ENCODE results near the gene AGFG2. TPM values are rescaled to one million over a fixed set of nuclear protein-coding genes. Genes with fewer than 3 reads are reported as not detected.

The AGFG2 gene
- total and polyA plus RNA-seq, 2 of the 13 experiments (the other 11 are each of a cell fraction or from before 2014, with no cell fraction given): 125 to 132 TPM

DNA sequence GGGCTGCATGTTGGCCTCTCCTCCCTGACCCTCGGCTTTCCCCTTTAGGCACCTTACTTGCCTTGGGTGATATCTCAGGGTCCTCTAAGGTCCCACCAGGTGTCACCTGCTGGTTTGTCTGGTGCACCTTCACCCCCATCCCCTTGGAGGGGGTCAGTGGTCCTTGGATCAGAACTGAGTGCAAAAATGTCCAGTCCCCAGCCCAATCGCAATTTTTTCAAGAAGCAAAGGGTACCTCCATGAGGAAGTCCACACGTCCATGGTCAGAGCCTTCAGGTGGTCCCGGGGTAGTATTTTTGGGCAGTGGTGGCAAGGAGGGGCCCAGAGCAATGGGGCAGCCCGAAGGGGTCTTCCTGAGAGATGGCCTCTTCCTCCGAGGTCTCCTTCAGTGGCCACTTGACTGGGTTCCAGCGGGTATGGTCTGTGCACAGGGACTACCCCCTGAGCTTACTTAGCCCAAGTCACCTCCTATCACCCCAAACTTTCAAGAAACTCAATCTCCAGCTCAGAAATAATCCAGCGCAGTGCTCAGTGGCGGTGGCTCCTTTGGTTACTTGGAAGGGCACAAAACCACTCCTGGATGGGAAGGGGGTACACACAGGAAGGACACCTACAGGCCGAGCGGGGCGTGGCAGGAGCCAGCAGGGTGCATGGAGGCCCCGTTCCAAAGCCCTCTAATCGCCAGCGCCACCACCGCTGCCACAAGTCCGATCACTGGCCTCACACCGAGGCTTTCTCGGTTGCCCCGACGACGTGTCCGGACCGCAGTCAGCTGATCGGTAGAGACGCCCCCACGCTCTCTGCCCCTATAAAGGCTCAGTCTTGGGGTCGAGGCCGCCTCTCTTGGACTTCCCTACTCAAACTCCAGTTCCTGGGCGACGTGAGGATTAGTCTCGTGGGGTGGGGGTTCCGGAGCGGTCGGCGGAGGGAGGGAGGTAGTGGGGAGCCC, 30.2 kb downstream of the AGFG2 start (continued):
- TF ChIP-seq ZNF256 (CRISPR knock-in tag; conservative IDR thresholded peaks at IDR 0.05) (no peak), MAZ (IDR thresholded peaks at IDR 0.05; ENCODE audit: borderline replicate concordance, low read depth, low read length) (no peak; the same call in 1 of the 2 replicates), MAZ (CRISPR knock-in tag; IDR thresholded peaks at IDR 0.05; ENCODE audit: low read depth) (peak; percentile 85; the same call in 1 of the 2 replicates), TBP (CRISPR knock-in tag; IDR thresholded peaks at IDR 0.05) (no peak), ZFP90 (CRISPR knock-in tag; IDR thresholded peaks at IDR 0.05; ENCODE audit: borderline replicate concordance) (no peak; the same call in 1 of the 2 replicates), KDM5A (IDR thresholded peaks at IDR 0.05; ENCODE audit: borderline replicate concordance, low read length) (no peak), ZNF264 (CRISPR knock-in tag; IDR thresholded peaks at IDR 0.05) (peak; percentile 32; the same call in 1 of the 2 replicates), SYNCRIP (IDR thresholded peaks at IDR 0.05; ENCODE audit: insufficient read depth, low read depth, low read length) (no peak), ZNF282 (IDR thresholded peaks at IDR 0.05; ENCODE audit: partially characterized antibody) (no peak)
- TF ChIP-seq, protein P1, sequence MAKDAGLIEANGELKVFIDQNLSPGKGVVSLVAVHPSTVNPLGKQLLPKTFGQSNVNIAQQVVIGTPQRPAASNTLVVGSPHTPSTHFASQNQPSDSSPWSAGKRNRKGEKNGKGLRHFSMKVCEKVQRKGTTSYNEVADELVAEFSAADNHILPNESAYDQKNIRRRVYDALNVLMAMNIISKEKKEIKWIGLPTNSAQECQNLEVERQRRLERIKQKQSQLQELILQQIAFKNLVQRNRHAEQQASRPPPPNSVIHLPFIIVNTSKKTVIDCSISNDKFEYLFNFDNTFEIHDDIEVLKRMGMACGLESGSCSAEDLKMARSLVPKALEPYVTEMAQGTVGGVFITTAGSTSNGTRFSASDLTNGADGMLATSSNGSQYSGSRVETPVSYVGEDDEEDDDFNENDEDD (CRISPR knock-in tag; IDR thresholded peaks at IDR 0.05; ENCODE audit: borderline replicate concordance): no peak; the same call in 1 of the 2 replicates
- TF ChIP-seq, protein P2, sequence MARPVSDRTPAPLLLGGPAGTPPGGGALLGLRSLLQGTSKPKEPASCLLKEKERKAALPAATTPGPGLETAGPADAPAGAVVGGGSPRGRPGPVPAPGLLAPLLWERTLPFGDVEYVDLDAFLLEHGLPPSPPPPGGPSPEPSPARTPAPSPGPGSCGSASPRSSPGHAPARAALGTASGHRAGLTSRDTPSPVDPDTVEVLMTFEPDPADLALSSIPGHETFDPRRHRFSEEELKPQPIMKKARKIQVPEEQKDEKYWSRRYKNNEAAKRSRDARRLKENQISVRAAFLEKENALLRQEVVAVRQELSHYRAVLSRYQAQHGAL (CRISPR knock-in tag; IDR thresholded peaks at IDR 0.05; ENCODE audit: not compliant biosample characterization): no peak
- TF ChIP-seq, protein P3, sequence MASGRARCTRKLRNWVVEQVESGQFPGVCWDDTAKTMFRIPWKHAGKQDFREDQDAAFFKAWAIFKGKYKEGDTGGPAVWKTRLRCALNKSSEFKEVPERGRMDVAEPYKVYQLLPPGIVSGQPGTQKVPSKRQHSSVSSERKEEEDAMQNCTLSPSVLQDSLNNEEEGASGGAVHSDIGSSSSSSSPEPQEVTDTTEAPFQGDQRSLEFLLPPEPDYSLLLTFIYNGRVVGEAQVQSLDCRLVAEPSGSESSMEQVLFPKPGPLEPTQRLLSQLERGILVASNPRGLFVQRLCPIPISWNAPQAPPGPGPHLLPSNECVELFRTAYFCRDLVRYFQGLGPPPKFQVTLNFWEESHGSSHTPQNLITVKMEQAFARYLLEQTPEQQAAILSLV (CRISPR knock-in tag; IDR thresholded peaks at IDR 0.05; ENCODE audit: borderline replicate concordance): no peak
- TF ChIP-seq, protein P4, sequence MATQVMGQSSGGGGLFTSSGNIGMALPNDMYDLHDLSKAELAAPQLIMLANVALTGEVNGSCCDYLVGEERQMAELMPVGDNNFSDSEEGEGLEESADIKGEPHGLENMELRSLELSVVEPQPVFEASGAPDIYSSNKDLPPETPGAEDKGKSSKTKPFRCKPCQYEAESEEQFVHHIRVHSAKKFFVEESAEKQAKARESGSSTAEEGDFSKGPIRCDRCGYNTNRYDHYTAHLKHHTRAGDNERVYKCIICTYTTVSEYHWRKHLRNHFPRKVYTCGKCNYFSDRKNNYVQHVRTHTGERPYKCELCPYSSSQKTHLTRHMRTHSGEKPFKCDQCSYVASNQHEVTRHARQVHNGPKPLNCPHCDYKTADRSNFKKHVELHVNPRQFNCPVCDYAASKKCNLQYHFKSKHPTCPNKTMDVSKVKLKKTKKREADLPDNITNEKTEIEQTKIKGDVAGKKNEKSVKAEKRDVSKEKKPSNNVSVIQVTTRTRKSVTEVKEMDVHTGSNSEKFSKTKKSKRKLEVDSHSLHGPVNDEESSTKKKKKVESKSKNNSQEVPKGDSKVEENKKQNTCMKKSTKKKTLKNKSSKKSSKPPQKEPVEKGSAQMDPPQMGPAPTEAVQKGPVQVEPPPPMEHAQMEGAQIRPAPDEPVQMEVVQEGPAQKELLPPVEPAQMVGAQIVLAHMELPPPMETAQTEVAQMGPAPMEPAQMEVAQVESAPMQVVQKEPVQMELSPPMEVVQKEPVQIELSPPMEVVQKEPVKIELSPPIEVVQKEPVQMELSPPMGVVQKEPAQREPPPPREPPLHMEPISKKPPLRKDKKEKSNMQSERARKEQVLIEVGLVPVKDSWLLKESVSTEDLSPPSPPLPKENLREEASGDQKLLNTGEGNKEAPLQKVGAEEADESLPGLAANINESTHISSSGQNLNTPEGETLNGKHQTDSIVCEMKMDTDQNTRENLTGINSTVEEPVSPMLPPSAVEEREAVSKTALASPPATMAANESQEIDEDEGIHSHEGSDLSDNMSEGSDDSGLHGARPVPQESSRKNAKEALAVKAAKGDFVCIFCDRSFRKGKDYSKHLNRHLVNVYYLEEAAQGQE (IDR thresholded peaks at IDR 0.05; ENCODE audit: borderline replicate concordance in 1 of 2, low read depth in 1 of 2, low read length in 2 of 2): no peak
- TF ChIP-seq, protein P5, sequence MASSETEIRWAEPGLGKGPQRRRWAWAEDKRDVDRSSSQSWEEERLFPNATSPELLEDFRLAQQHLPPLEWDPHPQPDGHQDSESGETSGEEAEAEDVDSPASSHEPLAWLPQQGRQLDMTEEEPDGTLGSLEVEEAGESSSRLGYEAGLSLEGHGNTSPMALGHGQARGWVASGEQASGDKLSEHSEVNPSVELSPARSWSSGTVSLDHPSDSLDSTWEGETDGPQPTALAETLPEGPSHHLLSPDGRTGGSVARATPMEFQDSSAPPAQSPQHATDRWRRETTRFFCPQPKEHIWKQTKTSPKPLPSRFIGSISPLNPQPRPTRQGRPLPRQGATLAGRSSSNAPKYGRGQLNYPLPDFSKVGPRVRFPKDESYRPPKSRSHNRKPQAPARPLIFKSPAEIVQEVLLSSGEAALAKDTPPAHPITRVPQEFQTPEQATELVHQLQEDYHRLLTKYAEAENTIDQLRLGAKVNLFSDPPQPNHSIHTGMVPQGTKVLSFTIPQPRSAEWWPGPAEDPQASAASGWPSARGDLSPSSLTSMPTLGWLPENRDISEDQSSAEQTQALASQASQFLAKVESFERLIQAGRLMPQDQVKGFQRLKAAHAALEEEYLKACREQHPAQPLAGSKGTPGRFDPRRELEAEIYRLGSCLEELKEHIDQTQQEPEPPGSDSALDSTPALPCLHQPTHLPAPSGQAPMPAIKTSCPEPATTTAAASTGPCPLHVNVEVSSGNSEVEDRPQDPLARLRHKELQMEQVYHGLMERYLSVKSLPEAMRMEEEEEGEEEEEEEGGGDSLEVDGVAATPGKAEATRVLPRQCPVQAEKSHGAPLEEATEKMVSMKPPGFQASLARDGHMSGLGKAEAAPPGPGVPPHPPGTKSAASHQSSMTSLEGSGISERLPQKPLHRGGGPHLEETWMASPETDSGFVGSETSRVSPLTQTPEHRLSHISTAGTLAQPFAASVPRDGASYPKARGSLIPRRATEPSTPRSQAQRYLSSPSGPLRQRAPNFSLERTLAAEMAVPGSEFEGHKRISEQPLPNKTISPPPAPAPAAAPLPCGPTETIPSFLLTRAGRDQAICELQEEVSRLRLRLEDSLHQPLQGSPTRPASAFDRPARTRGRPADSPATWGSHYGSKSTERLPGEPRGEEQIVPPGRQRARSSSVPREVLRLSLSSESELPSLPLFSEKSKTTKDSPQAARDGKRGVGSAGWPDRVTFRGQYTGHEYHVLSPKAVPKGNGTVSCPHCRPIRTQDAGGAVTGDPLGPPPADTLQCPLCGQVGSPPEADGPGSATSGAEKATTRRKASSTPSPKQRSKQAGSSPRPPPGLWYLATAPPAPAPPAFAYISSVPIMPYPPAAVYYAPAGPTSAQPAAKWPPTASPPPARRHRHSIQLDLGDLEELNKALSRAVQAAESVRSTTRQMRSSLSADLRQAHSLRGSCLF (CRISPR knock-in tag; IDR thresholded peaks at IDR 0.05; ENCODE audit: borderline replicate concordance): 0 out of 2 replicates have a peak, but pooled peaks have one; percentile 84
